ENCODE data around the gene LCNL1. TPM values are rescaled to one million over a fixed set of nuclear protein-coding genes. Genes with fewer than 3 reads are reported as not detected.

The LCNL1 gene
- total RNA-seq, 1 donor from 2014 or later: not detected

DNA sequence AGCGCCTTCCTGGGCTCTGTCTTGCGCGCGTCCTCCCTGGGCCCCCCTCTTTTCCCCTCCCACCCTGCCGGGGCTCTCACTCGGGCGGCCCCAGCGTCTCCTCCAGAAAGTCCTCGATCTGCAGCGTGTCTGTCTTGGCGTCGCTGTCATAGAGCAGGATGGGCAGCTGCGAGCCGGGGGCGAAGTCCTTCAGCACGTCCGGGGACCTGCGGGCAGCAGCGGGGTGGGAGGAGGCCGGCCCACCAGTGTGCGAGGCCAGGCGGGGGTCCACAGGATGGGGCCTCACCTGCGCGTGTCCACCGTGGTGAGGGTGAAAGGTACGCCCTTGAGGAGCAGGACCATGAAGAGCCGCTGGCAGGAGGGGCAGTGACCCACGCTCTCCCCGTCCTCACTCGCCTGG, 12.6 kb downstream of the LCNL1 start:
- Mint-ChIP-seq H3K27ac (no peak overlapping the region), H3K4me1 (ENCODE audit: low read depth) (peaks cover 1% of the 10 kb centered on the region), H3K27me3 (no peaks in the 10 kb centered on the region), H3K36me3 (ENCODE audit: insufficient read depth) (no peaks in the 10 kb centered on the region), H3K9me3 (ENCODE audit: low read depth) (no peaks in the 10 kb centered on the region), H3K4me3 (ENCODE audit: low read depth) (no peak overlapping the region)
- DNase-seq (ENCODE audit: low spot score, unreplicated experiment): no peak
- TF ChIP-seq, protein P1, sequence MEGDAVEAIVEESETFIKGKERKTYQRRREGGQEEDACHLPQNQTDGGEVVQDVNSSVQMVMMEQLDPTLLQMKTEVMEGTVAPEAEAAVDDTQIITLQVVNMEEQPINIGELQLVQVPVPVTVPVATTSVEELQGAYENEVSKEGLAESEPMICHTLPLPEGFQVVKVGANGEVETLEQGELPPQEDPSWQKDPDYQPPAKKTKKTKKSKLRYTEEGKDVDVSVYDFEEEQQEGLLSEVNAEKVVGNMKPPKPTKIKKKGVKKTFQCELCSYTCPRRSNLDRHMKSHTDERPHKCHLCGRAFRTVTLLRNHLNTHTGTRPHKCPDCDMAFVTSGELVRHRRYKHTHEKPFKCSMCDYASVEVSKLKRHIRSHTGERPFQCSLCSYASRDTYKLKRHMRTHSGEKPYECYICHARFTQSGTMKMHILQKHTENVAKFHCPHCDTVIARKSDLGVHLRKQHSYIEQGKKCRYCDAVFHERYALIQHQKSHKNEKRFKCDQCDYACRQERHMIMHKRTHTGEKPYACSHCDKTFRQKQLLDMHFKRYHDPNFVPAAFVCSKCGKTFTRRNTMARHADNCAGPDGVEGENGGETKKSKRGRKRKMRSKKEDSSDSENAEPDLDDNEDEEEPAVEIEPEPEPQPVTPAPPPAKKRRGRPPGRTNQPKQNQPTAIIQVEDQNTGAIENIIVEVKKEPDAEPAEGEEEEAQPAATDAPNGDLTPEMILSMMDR (IDR thresholded peaks at IDR 0.05; ENCODE audit: unreplicated experiment): no peak

DNA sequence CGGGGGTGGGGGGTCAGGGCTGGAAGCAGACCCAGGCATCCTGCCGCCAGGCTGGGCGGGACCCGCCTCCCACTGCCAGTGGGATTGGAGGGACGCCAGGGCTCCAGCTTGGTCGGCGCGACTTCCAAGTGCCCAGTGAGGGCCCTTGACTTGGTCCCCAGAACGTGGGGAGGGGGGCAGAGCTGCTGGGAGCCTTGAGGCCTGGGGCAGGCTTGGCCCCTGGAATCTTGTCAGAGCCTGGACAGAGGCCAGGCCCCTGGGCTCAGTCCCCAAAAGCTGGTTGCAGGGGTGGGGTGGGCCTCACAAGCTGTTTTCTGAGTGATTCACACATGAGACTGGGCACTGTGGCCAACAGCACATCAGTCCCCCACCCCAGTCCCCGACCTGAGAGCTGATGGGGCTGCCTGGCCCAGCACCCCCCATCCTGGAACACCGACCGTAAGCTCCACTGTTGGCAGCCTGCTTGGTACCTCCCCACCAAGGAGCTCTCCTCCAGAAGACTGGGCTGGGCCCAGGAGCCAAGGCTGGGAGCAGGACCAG, 13.0 kb downstream of the LCNL1 start:
- Mint-ChIP-seq H3K36me3 (ENCODE audit: insufficient read depth) (no peaks in the 10 kb centered on the region), H3K9me3 (ENCODE audit: low read depth) (no peaks in the 10 kb centered on the region), H3K4me3 (ENCODE audit: low read depth) (no peak overlapping the region), H3K27ac (no peak overlapping the region), H3K27me3 (no peaks in the 10 kb centered on the region), H3K4me1 (ENCODE audit: low read depth) (peaks cover 1% of the 10 kb centered on the region)
- no peak for DNase-seq (ENCODE audit: low spot score, unreplicated experiment)
- TF ChIP-seq, protein P1 (IDR thresholded peaks at IDR 0.05; ENCODE audit: unreplicated experiment): no peak

DNA sequence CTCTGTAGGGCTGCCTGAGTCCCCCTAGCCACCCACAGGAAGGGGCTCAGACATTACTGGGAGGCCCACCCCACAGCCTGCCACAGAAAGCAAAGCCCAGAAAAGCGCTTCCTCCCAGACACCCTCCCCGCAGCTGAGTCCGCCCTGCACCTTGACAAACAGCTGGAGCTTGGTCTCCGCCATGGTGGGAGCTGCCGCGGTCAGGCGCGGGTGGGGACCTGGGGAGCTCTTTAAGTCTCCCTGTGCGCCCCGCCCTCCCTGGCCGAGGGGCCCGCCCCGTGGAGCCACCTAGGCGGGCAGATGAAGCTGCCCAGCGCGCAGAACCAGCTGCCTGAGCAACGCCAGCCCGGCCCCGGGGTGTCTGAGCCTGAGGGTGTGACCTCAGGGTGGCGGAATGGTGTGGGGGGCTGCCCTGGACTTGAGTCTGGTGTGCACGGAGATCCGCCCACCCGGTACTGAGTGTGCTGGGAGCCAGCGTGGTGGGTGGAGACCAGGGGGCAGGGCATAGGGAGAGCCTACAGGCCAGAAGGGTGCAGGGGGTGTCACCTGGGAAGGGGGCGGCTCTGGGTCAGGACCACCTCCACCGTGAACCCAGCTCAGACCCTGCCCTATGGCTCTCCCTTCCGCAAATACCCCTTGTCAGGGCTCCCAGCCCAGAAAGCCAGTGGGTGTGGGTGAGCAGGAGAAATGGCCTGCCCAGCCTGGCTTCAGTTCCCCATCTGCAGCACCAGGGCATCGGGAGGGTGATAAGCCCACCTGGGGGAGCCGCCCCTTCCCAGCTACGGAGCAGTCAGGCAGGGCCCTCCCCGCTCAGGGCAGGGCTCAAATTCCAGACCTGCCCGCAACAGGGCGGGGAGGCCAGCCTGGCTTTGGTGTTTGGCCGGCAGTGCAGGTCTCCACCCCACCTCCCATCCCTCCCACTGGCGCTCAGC, 13.8 kb downstream of the LCNL1 start, which contains the start of gene CLIC3:
Gene CLIC3 (minus strand): TSS at position 208 of the 932 bp plus-strand sequence. CDS start 25 bp downstream, at position 183.
- Mint-ChIP-seq H3K9me3 (ENCODE audit: low read depth) (no peaks in the 10 kb centered on the region), H3K27me3 (no peaks in the 10 kb centered on the region), H3K4me1 (ENCODE audit: low read depth) (peaks cover 1% of the 10 kb centered on the region), H3K27ac (no peak within 1 kb of the TSS), H3K36me3 (ENCODE audit: insufficient read depth) (no peaks in the 10 kb centered on the region), H3K4me3 (ENCODE audit: low read depth) (peak within 1 kb of the TSS; percentile 50)
- no peak for DNase-seq (ENCODE audit: low spot score, unreplicated experiment)
- TF ChIP-seq, protein P1 (IDR thresholded peaks at IDR 0.05; ENCODE audit: unreplicated experiment): no peak

DNA sequence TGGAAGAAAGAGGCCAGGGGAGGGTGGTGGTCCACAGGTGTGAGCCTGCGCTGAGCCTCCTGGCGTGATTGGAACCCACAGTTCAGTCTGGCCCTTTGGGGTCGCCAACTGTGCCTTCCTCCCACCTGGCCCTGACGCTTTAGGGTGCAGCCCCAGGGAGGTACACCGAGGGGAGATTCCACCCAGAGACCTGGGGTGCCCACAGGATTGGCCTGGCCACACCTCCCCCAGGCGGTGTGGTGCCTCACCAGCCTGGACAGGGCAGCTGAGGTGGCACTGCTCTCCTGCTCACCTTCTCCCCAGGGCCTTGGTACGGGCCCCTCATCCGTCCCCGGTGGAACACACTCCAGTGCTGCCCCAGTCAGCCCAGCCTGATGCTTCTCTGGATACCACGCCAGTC, 14.6 kb downstream of the LCNL1 start:
- Mint-ChIP-seq H3K4me3 (ENCODE audit: low read depth) (no peak overlapping the region), H3K36me3 (ENCODE audit: insufficient read depth) (no peaks in the 10 kb centered on the region), H3K4me1 (ENCODE audit: low read depth) (peaks cover 1% of the 10 kb centered on the region), H3K9me3 (ENCODE audit: low read depth) (no peaks in the 10 kb centered on the region), H3K27ac (no peak overlapping the region), H3K27me3 (no peaks in the 10 kb centered on the region)
- no peak for DNase-seq (ENCODE audit: low spot score, unreplicated experiment)
- TF ChIP-seq, protein P1 (IDR thresholded peaks at IDR 0.05; ENCODE audit: unreplicated experiment): no peak

DNA sequence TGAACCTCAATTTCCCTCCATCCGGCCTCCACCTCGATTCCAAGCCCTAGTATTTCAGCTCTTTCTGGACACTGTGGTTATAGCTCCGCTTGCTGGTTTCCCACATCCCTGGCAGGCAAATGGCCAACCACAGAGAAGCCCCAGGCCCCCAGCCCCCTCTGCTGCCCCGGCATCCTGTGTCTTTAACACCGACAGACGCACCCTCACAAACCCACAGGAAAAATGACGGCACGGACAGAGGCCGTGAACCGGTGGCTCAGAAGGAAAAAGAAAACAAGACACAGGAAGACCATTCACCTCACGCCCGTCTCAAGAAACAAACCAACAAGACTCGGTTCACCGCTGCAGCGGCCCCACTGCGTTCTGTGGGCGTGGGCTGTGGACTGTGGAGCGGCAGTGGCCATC, 15.0 kb downstream of the LCNL1 start:
- Mint-ChIP-seq H3K9me3 (ENCODE audit: low read depth) (no peaks in the 10 kb centered on the region), H3K36me3 (ENCODE audit: insufficient read depth) (no peaks in the 10 kb centered on the region), H3K27ac (no peak overlapping the region), H3K4me3 (ENCODE audit: low read depth) (no peak overlapping the region), H3K27me3 (no peaks in the 10 kb centered on the region), H3K4me1 (ENCODE audit: low read depth) (peaks cover 1% of the 10 kb centered on the region)
- no peak for DNase-seq (ENCODE audit: low spot score, unreplicated experiment)
- TF ChIP-seq, protein P1 (IDR thresholded peaks at IDR 0.05; ENCODE audit: unreplicated experiment): no peak

Measured in progenitor cell of endocrine pancreas (in vitro differentiated cells).